Measurements from ENCODE around the gene OPA3.
"Not testable (repeated sequence)": the region's sequence is repeated elsewhere in the genome, so short reads cannot be mapped to it uniquely, and the experiment has no call there.

Gene OPA3

GRCh38 chr19:45522010-45522941 is 62.3 kb downstream of the OPA3 start:
- DNase-seq (ENCODE audit: low read depth in 2 of 2) = no peak

- DNase-seq (ENCODE audit: low read depth in 2 of 2) = no peak
Observed at GRCh38 chr19:45518469-45518826, 66.2 kb downstream of the OPA3 start.

GRCh38 chr19:45517641-45518468 is 66.7 kb downstream of the OPA3 start:
- DNase-seq (ENCODE audit: low read depth in 2 of 2) = no peak

GRCh38 chr19:45517238-45517637 is 67.4 kb downstream of the OPA3 start:
- no peak for DNase-seq (ENCODE audit: low read depth in 2 of 2)

- no peak for DNase-seq (ENCODE audit: low read depth in 2 of 2)
Observed at GRCh38 chr19:45515807-45516401, 68.7 kb downstream of the OPA3 start.

GRCh38 chr19:45515081-45515624 is 69.4 kb downstream of the OPA3 start:
- peak in 1 of 2 donors; percentile 25 for DNase-seq (ENCODE audit: low read depth in 2 of 2)

- DNase-seq (ENCODE audit: low read depth in 2 of 2) = no peak
Observed at GRCh38 chr19:45514376-45515051, 70.1 kb downstream of the OPA3 start.

GRCh38 chr19:45512881-45513483 is 71.6 kb downstream of the OPA3 start:
- DNase-seq (ENCODE audit: low read depth in 2 of 2) = no peak

- no peak for DNase-seq (ENCODE audit: low read depth in 2 of 2)
Observed at GRCh38 chr19:45511074-45511473, 73.5 kb downstream of the OPA3 start.

- DNase-seq (ENCODE audit: low read depth in 2 of 2) = not testable (repeated sequence)
Observed at GRCh38 chr19:45510352-45510751, 74.2 kb downstream of the OPA3 start.

GRCh38 chr19:45509692-45510015 is 74.9 kb downstream of the OPA3 start:
- DNase-seq (ENCODE audit: low read depth in 2 of 2) = no peak

- DNase-seq (ENCODE audit: low read depth in 2 of 2) = no peak
Observed at GRCh38 chr19:45508861-45509691, 75.5 kb downstream of the OPA3 start.

- DNase-seq (ENCODE audit: low read depth in 2 of 2) = peak; percentile 37 to 47
Observed at GRCh38 chr19:45508417-45508860, 76.2 kb downstream of the OPA3 start.

- DNase-seq (ENCODE audit: low read depth in 2 of 2) = no peak
Observed at GRCh38 chr19:45507872-45508416, 76.7 kb downstream of the OPA3 start.

- DNase-seq (ENCODE audit: low read depth in 2 of 2) = peak; percentile 81 to 85
Observed at GRCh38 chr19:45506989-45507871, 77.4 kb downstream of the OPA3 start, which contains the start of gene VASP. Gene VASP (plus strand): TSS chr19:45507479. CDS start chr19:45507772, 293 bp downstream.

GRCh38 chr19:45506246-45506988 is 78.2 kb downstream of the OPA3 start:
- DNase-seq (ENCODE audit: low read depth in 2 of 2) = peak; percentile 100

GRCh38 chr19:45505996-45506245 is 78.7 kb downstream of the OPA3 start:
- no peak for DNase-seq (ENCODE audit: low read depth in 2 of 2)

Measured in stimulated activated CD4-positive, alpha-beta T cell treated with anti-CD3 and anti-CD28 coated beads, Interleukin-1b, Interleukin-23, amount 100 ng/mL, for 4 hours (primary cell).